ENCODE data around the gene TLCD5.

The TLCD5 gene

GRCh38 chr11:120290956-120291355 is 34.1 kb upstream of the TLCD5 start:
- TF ChIP-seq TAF1 (IDR thresholded peaks at IDR 0.05; ENCODE audit: low read depth) (no peak), USF1 (IDR thresholded peaks at IDR 0.05) (no peak), FOXM1 (IDR thresholded peaks at IDR 0.05; ENCODE audit: borderline replicate concordance, low read depth) (no peak), NFIC (IDR thresholded peaks at IDR 0.05) (no peak), REST (IDR thresholded peaks at IDR 0.05; ENCODE audit: low read depth) (no peak), CREB1 (IDR thresholded peaks at IDR 0.05; ENCODE audit: low read depth) (no peak), YY1 (IDR thresholded peaks at IDR 0.05; ENCODE audit: low read depth) (no peak), ZBTB7A (IDR thresholded peaks at IDR 0.05; ENCODE audit: low read depth) (no peak), RAD21 (IDR thresholded peaks at IDR 0.05; ENCODE audit: low read depth) (no peak), CEBPB (IDR thresholded peaks at IDR 0.05) (no peak), TEAD4 (IDR thresholded peaks at IDR 0.05) (no peak), EP300 (IDR thresholded peaks at IDR 0.05; ENCODE audit: borderline replicate concordance) (no peak), EGR1 (IDR thresholded peaks at IDR 0.05) (no peak), TCF12 (IDR thresholded peaks at IDR 0.05; ENCODE audit: low read depth) (no peak)
- TF ChIP-seq, protein P1, sequence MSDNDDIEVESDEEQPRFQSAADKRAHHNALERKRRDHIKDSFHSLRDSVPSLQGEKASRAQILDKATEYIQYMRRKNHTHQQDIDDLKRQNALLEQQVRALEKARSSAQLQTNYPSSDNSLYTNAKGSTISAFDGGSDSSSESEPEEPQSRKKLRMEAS (IDR thresholded peaks at IDR 0.05), result no peak

DNA sequence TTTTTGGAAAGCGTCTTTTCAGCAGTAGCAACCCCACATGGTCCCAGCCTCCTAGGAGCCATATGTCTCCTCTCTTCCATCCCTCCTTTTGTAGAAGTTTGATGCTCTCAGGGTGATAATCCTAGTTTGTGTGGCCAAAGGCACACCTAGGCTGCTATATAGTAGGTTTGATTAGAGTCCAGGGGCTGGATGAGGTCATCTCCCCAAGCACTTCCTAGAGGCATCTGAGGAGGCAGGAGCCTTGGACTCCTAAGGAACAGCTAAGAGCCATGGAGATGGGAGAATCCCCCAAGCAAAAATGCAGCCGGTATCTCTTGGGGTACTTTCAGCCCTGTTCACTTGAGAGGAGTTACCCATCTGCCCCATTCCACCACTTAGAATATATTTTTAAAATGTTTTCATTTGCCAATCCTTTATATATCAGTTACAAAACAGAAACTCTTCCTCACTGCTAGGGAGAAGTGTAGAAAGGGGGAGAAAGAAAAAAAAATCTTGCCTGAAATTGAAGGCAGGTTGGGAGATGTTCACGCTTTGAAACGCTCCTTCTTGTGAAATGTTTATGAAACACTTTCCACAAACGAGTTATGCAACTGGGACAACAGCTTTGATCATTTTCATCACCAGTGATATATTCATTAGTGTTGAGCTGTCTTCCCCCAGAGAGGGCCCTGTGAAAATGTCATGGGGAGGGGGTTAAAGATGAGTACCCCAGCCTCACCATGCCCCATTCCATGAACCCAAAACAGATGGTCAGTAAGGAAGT is 31.9 kb upstream of the TLCD5 start:
- TF ChIP-seq REST (IDR thresholded peaks at IDR 0.05; ENCODE audit: low read depth), result no peak

GRCh38 chr11:120294096-120294495 is 31.0 kb upstream of the TLCD5 start:
- TF ChIP-seq YY1 (IDR thresholded peaks at IDR 0.05; ENCODE audit: low read depth) (no peak), REST (IDR thresholded peaks at IDR 0.05; ENCODE audit: low read depth) (no peak), TCF12 (IDR thresholded peaks at IDR 0.05; ENCODE audit: low read depth) (no peak)

GRCh38 chr11:120295099-120295498 is 30.0 kb upstream of the TLCD5 start:
- no peak for TF ChIP-seq TCF12 (IDR thresholded peaks at IDR 0.05; ENCODE audit: low read depth)
- no peak for TF ChIP-seq NFIC (IDR thresholded peaks at IDR 0.05)
- TF ChIP-seq TAF1 (IDR thresholded peaks at IDR 0.05; ENCODE audit: low read depth), result no peak
- TF ChIP-seq FOXM1 (IDR thresholded peaks at IDR 0.05; ENCODE audit: borderline replicate concordance, low read depth), result no peak
- no peak for TF ChIP-seq ZBTB7A (IDR thresholded peaks at IDR 0.05; ENCODE audit: low read depth)
- TF ChIP-seq USF1 (IDR thresholded peaks at IDR 0.05), result no peak
- TF ChIP-seq, protein P1 (IDR thresholded peaks at IDR 0.05), result no peak
- no peak for TF ChIP-seq TEAD4 (IDR thresholded peaks at IDR 0.05)
- no peak for TF ChIP-seq EGR1 (IDR thresholded peaks at IDR 0.05)
- TF ChIP-seq CEBPB (IDR thresholded peaks at IDR 0.05), result no peak
- TF ChIP-seq RAD21 (IDR thresholded peaks at IDR 0.05; ENCODE audit: low read depth), result no peak
- TF ChIP-seq CREB1 (IDR thresholded peaks at IDR 0.05; ENCODE audit: low read depth), result no peak
- TF ChIP-seq REST (IDR thresholded peaks at IDR 0.05; ENCODE audit: low read depth), result no peak
- no peak for TF ChIP-seq EP300 (IDR thresholded peaks at IDR 0.05; ENCODE audit: borderline replicate concordance)
- TF ChIP-seq YY1 (IDR thresholded peaks at IDR 0.05; ENCODE audit: low read depth), result no peak

Data from Ishikawa (cell line).